Kidney (tissue), 14 donors: ENCODE data around the gene TCIRG1. TPM values are rescaled to one million over a fixed set of nuclear protein-coding genes. Genes with fewer than 3 reads are reported as not detected.

ENCODE experiments used
- DNase-seq, 5 donors: peaks; one replicate each; pipeline ENCODE4 v3.0.0-alpha.2; 2013 to 2020
- FAIRE-seq: peaks from 2 replicates; lab custom pipeline; 2012; peaks lifted over from hg19 to GRCh38; lab: Jason Lieb, UNC
- H3K27ac ChIP-seq, 2 donors: one replicate each; pipeline ENCODE4 v1.7.0; 2013; ENCODE audit warnings: low read depth in 2 of 2, low read length in 2 of 2, inconsistent platforms in 1 of 2
- H3K27me3 ChIP-seq: one replicate; pipeline ENCODE4 v1.7.1; 2013; ENCODE audit warnings: low read length, inconsistent platforms; ENCODE audit not compliant: control insufficient read depth, insufficient read depth
- H3K36me3 ChIP-seq, 3 donors: one replicate each; pipeline versions ENCODE4 v1.7.0 to v1.7.1; 2013; ENCODE audit warnings: low read length in 3 of 3, control low read depth in 1 of 3, inconsistent platforms in 1 of 3; ENCODE audit not compliant: insufficient read depth in 3 of 3, control insufficient read depth in 2 of 3
- H3K4me1 ChIP-seq, 3 donors: one replicate each; pipeline versions ENCODE4 v1.7.0 to v1.7.1; 2013; ENCODE audit warnings: low read length in 3 of 3, inconsistent platforms in 1 of 3, low read depth in 1 of 3; ENCODE audit not compliant: control insufficient read depth in 2 of 3, insufficient read depth in 2 of 3
- H3K4me3 ChIP-seq, 3 donors: one replicate each; pipeline versions ENCODE4 v1.7.0 to v1.8.1; 2013; ENCODE audit warnings: low read length in 3 of 3, control low read depth in 1 of 3, inconsistent platforms in 1 of 3
- H3K9ac ChIP-seq, 3 donors: one replicate each; pipeline versions ENCODE4 v1.7.0 to v1.7.1; 2013; ENCODE audit warnings: low read length in 3 of 3, control low read depth in 1 of 3, inconsistent platforms in 1 of 3
- H3K9me3 ChIP-seq, 3 donors: one replicate each; pipeline versions ENCODE4 v1.7.0 to v1.7.1; 2013; ENCODE audit warnings: low read length in 3 of 3, control low read depth in 1 of 3, inconsistent platforms in 1 of 3; ENCODE audit not compliant: control insufficient read depth in 2 of 3, insufficient read depth in 1 of 3
- CTCF ChIP-seq: IDR thresholded peaks from 3 replicates; pipeline ENCODE4 v1.5.1; 2012; ENCODE audit warnings: mild to moderate bottlenecking, moderate library complexity, borderline replicate concordance; ENCODE audit not compliant: insufficient read depth; ENCODE audit errors: extremely low read depth
- intact Hi-C: fragments of 100-400 bp; cut with DNase I; formaldehyde crosslinking; loops from one replicate; pipeline ENCODE4 v1.11.1; 2022
- polyA plus RNA-seq: library from polyadenylated mRNA; stranded (reverse); fragments of 350-450 nt; fragmentation: Illumina TruSeq; extraction: RNeasy Lipid Tissue Mini Kit (QIAGEN cat#74804); gene quantifications from one replicate; pipeline ENCODE4 v1.2.3, GENCODE V29; 2014; ENCODE audit warnings: low read depth, low replicate concordance; ENCODE audit not compliant: insufficient read depth
- total RNA-seq: library from RNA; stranded (reverse); fragmentation: NEBNext Ultra II Directional; extraction: Animal tissue kit (Norgen Biotek cat#: 25700); gene quantifications from one replicate; pipeline ENCODE4 v1.2.1, GENCODE V29; 2021
- donor health status: control.
- donor health status: control.
- donor health status: control.
- donor health status: control.
- donor health status: control.
- donor health status: DM: yes; HTN: yes; CAD: no.
- donor health status: Normal renal cell carcinoma (clear cell type).

TCIRG1 gene
- total and polyA plus RNA-seq, 2 donors from 2014 or later, result 36.3 to 97.1 TPM

GRCh38 chr11:67996622-67997474, 42.0 kb upstream of the TCIRG1 start:
- DNase-seq (peak in 3 of 5 donors; percentile 52 to 90 (median 86)), FAIRE-seq (no peak)
- no peak for TF ChIP-seq CTCF
- Histone ChIP-seq H3K9ac (no peak overlapping the region), H3K4me1 (no peaks in the 10 kb centered on the region), H3K36me3 (no peaks in the 10 kb centered on the region), H3K27me3 (no peaks in the 10 kb centered on the region), H3K9me3 (no peaks in the 10 kb centered on the region), H3K4me3 (no peak overlapping the region), H3K27ac (no peak overlapping the region)
- intact Hi-C loops, result no loop called here

DNA sequence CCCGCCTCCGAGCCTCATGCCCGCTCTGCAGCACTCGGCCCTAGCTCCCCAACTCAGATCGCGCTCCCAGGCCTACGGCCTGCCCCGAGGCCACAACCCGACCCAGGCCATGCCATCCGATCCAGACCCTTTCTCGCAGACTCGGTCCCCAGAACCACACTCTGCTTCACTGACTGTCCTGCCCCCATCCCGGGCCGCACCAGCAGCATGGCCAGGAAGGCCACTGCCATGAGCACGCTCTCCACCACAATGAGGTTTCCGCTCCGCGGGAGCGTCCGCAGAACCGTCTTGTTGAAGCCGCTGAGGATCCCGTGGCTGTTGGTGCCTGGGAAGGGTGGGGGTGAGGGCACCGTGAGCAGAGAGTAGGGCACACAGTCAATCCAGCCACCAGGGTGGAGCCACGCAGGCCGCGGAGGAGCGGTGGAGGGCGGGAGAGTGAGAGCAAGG, 41.3 kb upstream of the TCIRG1 start:
- Histone ChIP-seq H3K4me1 (no peaks in the 10 kb centered on the region), H3K9me3 (no peaks in the 10 kb centered on the region), H3K36me3 (no peaks in the 10 kb centered on the region), H3K4me3 (no peak overlapping the region), H3K27ac (no peak overlapping the region), H3K9ac (no peak overlapping the region), H3K27me3 (no peaks in the 10 kb centered on the region)
- FAIRE-seq (no peak), DNase-seq (peak in 1 of 5 donors; percentile 61)
- TF ChIP-seq CTCF, result no peak
- intact Hi-C loops, result no loop called here

DNA sequence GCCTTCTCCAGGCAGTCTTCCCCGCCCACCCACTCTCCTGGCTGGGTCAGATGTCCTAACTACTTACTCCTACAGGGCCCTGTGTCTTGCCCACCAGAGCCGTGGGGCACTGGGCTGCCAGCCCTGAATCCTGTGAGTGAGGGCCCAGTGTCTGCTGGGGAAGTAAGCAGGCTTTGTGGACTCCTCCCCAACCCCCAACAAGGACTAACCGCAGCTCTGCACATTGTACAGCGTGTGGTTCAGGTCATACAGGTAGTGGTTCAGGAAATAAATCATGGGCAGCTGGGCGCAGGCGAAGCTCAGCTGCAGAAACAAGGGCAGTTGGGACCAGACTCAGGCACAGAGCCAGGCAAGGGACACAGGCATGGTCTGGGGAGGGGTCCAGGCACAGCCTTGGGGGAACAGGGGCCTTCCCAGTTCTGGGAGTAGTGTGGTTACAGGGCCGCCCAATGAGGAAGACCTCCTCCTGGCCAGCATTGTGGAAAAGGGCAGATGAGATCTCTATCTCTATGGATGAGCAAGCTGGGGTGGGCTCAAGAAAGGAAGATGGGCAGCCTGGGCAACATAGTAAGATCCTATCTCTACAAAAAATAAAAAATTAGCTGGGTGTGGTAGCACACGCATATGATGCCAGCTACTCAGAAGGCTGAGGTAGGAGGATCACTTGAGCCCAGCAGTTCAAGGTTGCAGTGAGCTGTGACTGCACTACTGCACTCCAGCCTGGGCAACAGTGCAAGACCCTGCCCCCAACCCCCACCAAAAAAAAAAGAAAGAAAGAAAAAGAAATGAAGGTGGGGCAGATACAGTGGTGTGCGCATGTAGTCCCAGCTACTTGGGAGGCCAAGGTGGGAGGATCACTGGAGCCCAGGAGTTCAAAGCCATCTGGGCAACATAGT, 40.4 kb upstream of the TCIRG1 start:
- no peak overlapping the region for H3K4me3 ChIP-seq
- no peak overlapping the region for H3K9ac ChIP-seq
- H3K36me3 ChIP-seq, result no peaks in the 10 kb centered on the region
- H3K4me1 ChIP-seq, result no peaks in the 10 kb centered on the region
- intact Hi-C loops, result no loop called here
- no peak for TF ChIP-seq CTCF
- H3K27me3 ChIP-seq, result no peaks in the 10 kb centered on the region
- no peak overlapping the region for H3K27ac ChIP-seq
- DNase-seq, result peak in 1 of 5 donors; percentile 46
- no peaks in the 10 kb centered on the region for H3K9me3 ChIP-seq
- FAIRE-seq, result no peak
